Mammary epithelial cell (primary cell): ENCODE measurements around the gene STK32B.

ENCODE experiments used
- CTCF ChIP-seq, 2 donors: IDR thresholded peaks in 1 of 2; conservative IDR thresholded peaks in 1 of 2; 2 replicates each; pipeline ENCODE4 v1.5.1; 2011 to 2012; ENCODE audit warnings: inconsistent platforms in 2 of 2, low read length in 2 of 2, mild to moderate bottlenecking in 2 of 2, control low read depth in 1 of 2, low read depth in 1 of 2; ENCODE audit not compliant: insufficient read depth in 1 of 2; ENCODE audit errors: extremely low read depth in 1 of 2
- EZH2 ChIP-seq: IDR thresholded peaks from 2 replicates; pipeline ENCODE4 v1.6.1; 2012; ENCODE audit warnings: low read length, inconsistent platforms, borderline replicate concordance

GRCh38 chr4:5260121-5260520 is 208.8 kb downstream of the STK32B start:
- TF ChIP-seq CTCF (conservative IDR thresholded peaks at IDR 0.05 in 1 of 2, IDR thresholded peaks at IDR 0.05 in 1 of 2; ENCODE audit: extremely low read depth in 1 of 2, insufficient read depth in 1 of 2, low read depth in 1 of 2, low read length in 2 of 2) (no peak), EZH2 (no peak)
